Erythroblast (primary cell): ENCODE measurements around the gene CLPTM1.
"Not testable (repeated sequence)": the region's sequence is repeated elsewhere in the genome, so short reads cannot be mapped to it uniquely, and the experiment has no call there.

ENCODE experiments used
- DNase-seq, 2 experiments: peaks; one replicate each; lab custom pipeline; 2025; lab: John Stamatoyannopoulos, UW
- GATA1 ChIP-seq: IDR thresholded peaks from 2 replicates; pipeline ENCODE4 v1.6.1; 2011; ENCODE audit warnings: low read depth, mild to moderate bottlenecking, control low read depth, low read length, moderate library complexity
- POLR2A ChIP-seq: IDR thresholded peaks from 2 replicates; pipeline ENCODE4 v1.6.1; 2011; ENCODE audit warnings: mild to moderate bottlenecking, low read length

The CLPTM1 gene

DNA sequence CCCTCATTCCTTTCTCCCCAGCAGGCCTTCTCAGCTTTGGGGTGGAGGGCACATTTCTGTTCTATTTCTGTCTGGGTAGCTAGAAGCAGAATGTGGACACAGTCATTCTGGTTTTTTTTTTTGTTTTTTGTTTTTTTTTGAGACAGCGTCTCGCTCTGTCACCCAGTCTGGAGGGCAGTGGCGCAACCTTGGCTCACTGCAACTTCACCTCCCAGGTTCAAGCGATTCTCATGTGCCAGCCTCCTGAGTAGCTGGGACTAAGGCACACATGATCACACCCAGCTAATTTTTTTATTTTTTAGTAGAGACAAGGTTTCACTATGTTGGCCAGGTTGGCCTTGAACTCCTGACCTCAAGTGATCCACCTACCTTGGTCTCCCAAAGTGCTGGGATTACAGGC is 20.3 kb downstream of the CLPTM1 start:
- no peak for DNase-seq
- TF ChIP-seq GATA1 (no peak), POLR2A (no peak)

DNA sequence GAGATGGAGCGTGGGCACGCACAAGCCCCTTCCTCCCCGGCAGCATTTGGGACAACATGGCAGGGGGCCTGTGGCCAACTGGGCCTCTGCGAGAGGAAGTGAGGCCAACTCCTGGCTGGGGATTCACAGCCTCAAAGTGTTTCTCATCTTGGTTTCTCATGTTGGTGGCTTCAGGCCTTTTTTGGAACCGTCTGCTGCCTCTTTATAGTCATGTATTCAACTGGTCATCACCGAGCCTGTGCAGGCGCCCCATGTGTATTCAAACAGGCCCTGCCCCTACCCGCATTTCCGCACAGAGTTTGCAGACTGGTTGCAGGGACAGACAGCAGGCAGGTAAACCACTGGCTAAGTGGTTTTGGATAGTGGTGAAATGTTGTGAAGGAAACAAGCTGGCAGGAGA is 28.8 kb downstream of the CLPTM1 start:
- no peak for TF ChIP-seq GATA1
- TF ChIP-seq POLR2A: no peak
- DNase-seq: no peak

DNA sequence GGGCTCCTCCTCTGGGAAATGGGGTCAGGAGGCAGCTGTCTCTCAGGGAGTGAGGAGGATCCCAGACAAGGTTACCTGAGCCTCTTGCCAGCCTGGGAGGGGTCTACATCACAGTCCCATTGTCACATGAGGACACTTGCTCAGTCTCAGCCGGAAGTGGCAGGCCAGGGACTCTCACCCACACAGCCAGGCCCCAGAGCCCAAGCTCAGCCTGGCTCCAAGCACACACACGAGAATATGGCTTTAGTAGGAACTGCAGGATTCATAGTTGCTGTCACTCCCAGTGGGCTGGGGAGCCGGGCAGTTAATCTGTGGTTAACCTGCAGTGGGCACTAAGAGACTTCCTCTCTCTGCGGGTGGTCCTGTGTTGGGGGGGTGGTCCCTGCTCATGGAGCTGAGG is 30.3 kb downstream of the CLPTM1 start:
- DNase-seq: no peak
- no peak for TF ChIP-seq POLR2A
- TF ChIP-seq GATA1: no peak

DNA sequence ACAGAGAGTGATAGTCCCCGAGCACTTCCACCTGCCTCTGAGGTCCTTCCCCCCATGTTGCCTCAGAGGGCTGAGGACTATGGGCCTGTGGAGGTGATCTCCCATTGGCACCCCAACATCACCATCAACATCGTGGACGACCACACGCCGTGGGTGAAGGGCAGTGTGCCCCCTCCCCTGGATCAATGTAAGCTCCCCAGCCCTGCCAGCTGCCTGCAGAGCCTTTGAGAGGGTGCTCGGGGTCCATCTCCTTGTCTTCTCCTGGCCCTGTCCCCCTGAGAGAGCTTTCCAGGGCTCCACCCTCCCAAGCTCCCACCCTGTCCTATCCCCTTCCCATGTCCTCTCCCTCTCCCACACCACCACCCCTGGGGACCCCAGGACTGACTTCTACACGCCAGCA is 31.2 kb downstream of the CLPTM1 start:
- DNase-seq: no peak
- TF ChIP-seq POLR2A (no peak), GATA1 (no peak)

DNA sequence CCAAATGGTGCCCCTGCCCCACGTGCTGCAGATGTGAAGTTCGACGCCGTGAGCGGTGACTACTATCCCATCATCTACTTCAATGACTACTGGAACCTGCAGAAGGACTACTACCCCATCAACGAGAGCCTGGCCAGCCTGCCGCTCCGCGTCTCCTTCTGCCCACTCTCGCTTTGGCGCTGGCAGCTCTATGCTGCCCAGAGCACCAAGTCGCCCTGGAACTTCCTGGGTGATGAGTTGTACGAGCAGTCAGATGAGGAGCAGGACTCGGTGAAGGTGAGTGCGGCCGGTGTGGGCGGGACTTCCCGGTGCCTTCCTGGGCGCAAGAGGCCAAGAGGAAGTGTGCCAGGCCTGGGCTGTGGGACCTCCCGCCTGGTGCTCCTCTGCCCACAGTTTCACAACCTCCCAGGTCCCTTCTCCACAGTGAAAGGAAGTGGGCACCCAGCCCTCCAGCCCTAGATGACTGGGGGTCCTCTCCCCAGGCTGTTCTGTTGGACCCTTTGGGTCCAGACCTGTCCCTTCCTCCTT is 32.0 kb downstream of the CLPTM1 start:
- TF ChIP-seq GATA1: no peak
- no peak for TF ChIP-seq POLR2A
- no peak for DNase-seq

DNA sequence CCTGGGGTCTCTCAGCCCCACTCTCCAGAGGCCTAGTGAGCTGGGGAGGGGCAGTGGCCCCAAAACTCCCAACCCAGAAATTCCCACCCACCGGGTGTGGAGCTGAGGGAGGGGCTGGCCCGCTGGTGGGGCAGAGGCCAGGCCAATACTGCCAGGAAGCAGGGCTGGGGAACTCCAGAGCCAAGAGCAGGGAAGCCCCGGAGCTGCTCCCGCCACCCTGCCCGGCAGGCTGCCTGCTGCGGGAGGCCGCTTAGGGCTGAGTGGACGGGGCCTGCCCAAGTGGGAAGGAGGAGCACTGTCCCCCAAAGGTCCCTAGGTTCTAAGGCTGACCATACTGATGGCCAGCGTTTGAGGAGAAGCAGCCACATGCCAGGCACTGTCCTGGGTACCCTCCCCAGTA is 33.1 kb downstream of the CLPTM1 start:
- TF ChIP-seq GATA1 (no peak), POLR2A (no peak)
- no peak for DNase-seq

DNA sequence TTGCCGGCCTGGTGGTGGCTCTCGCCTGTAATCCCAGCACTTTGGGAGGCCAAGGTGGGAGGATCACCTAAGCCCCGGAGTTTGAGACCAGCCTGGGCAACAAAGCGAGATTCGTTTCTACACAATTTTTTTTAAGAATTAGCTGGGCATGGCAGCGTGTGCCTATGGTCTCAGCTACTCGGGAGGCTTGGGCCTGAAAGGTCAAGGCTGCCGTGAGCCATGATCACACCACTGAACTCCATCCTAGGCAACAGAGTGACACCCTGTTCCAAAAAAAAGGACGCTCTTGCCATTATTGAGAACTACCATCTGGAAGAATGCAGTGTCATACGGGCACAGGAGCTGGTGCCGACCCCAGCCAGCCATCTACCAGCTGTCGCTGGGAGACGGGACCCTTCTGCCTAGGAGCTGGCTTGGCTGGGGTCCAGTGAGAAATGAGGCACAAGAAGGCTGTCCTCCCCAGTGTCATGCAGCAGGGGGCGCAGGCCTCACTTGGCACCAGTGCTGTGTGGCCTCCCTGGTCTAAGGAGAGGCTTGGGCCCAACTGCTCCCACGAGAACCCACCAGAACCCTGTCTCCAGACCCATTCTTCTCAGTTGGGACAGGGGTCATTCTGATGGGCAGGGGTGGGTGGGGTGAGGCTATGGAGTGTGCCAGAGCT is 33.8 kb downstream of the CLPTM1 start:
- TF ChIP-seq GATA1 (no peak), POLR2A (no peak)
- DNase-seq: peak; percentile 76 to 84

DNA sequence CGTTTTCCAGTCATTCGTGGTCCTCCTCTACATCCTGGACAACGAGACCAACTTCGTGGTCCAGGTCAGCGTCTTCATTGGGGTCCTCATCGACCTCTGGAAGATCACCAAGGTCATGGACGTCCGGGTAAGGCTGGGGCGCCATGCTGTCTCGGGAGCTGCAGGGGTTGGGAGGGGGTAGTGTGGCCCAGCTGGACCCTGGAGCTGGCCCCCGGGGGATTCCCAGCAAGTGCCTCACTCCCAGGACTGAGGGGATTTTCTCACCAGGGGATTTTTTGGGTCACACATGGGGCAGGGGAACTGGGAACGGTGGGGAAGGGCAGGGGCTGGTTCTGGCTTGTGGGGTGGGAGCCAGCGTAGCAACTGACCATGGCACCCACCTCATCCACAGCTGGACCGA is 35.3 kb downstream of the CLPTM1 start:
- no peak for TF ChIP-seq POLR2A
- no peak for DNase-seq

DNA sequence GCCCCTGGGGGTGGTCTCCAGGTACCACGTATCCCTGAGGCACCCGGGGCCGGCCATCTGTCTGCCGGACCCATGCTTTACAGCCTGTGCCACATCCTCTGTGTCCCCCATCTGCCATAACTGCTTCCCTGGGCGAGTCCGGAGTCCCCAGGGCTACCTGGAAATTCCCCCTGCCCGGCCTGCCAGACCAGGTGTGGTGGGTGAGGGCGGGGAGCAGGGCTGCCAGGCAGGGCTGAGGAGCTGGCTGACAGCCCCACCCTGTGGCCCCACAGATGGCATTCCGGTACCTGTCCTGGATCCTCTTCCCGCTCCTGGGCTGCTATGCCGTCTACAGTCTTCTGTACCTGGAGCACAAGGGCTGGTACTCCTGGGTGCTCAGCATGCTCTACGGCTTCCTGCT is 35.8 kb downstream of the CLPTM1 start:
- DNase-seq: no peak
- no peak for TF ChIP-seq POLR2A
- no peak for TF ChIP-seq GATA1

DNA sequence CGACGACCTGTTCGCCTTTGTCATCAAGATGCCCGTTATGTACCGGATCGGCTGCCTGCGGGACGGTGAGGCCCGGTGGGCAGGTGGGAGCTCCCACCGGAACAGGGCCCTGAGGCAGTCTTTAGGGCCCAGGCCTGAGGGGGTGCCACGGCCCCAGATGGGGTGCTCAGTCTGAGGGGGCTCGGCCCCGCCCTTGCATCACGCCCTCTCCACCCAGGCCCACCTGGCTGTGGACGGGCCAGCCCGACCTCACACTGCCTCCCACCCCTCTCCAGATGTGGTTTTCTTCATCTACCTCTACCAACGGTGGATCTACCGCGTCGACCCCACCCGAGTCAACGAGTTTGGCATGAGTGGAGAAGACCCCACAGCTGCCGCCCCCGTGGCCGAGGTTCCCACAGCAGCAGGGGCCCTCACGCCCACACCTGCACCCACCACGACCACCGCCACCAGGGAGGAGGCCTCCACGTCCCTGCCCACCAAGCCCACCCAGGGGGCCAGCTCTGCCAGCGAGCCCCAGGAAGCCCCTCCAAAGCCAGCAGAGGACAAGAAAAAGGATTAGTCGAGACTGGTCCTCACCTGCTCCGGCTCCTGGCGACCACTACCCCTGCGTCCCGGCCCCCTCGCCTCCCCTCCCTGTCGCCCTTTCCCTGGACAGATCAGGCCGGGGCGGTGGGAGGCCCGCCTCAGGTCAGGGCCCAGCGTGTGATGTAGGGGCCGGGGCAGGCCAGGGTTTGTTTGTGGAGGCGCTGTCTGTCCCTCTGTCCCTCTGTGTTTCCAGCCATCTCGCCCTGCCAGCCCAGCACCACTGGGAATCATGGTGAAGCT is 37.4 kb downstream of the CLPTM1 start:
- DNase-seq: no peak
- TF ChIP-seq GATA1: no peak
- no peak for TF ChIP-seq POLR2A

DNA sequence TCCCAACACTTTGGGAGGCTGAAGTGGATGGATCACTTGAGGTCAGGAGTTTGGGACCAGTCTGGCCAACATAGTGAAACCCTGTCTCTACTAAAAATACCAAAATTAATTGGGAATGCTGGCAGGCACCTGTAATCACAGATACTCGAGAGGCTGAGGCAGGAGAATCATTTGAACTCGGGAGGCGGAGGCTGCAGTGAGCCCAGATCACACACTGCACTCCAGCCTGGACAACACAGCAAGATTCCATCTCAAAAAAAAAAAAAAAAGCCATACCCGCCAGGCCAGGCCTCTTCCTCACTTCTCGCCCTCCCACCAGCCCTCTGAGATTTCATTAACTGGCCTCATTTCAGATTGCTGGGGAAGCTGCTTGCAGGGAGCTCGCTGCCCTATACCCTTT is 38.3 kb downstream of the CLPTM1 start:
- TF ChIP-seq POLR2A (no peak), GATA1 (no peak)
- no peak for DNase-seq

DNA sequence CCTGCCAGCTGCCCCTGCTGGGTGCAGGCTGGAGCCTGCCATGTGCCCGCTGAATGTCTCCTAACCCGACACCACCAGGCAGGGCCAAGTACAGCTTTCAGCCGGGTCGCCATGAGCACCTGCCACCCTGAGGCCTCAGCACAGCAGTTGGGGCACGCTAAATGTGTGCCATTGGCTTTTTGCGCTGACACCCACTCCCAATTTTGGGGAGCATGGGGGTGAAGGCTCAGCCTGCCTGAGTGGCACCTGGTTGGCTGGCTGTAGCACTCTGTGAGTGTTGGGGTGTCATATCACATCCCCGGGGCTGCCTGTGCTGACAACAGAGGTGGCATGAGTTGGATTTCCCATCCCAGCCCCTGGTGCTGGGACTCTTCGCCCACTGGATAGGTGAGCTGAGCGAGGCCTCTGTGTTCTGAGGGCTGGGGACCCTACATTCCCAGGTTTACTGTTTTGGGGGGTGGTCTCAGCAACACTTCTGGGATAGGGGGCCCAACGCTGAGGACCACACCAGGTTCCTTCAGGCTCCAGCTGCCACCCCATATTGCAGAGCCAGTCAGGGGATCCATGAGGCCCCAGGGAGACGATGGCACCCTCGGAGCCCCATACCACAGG is 38.9 kb downstream of the CLPTM1 start:
- no peak for TF ChIP-seq GATA1
- TF ChIP-seq POLR2A: no peak
- DNase-seq: no peak

DNA sequence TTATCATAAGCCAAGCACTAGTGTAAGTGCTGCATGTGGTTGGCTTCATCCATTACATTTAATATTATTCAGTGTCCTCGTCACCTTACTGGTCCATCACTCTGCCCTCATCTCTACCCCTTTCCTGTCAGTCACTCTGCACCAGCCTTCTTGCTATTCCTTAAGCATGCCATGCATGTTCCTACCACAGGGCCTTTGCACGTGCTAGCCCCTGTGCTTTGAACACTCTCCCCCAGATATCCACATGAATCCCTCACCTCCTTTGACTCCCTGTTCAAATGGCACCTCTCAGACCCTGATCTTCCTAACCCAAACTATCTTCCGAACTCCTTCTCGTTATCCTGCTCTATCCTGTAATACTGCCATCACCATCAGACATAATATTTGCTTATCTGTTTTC is 42.8 kb downstream of the CLPTM1 start:
- TF ChIP-seq POLR2A (no peak), GATA1 (no peak)
- no peak for DNase-seq

DNA sequence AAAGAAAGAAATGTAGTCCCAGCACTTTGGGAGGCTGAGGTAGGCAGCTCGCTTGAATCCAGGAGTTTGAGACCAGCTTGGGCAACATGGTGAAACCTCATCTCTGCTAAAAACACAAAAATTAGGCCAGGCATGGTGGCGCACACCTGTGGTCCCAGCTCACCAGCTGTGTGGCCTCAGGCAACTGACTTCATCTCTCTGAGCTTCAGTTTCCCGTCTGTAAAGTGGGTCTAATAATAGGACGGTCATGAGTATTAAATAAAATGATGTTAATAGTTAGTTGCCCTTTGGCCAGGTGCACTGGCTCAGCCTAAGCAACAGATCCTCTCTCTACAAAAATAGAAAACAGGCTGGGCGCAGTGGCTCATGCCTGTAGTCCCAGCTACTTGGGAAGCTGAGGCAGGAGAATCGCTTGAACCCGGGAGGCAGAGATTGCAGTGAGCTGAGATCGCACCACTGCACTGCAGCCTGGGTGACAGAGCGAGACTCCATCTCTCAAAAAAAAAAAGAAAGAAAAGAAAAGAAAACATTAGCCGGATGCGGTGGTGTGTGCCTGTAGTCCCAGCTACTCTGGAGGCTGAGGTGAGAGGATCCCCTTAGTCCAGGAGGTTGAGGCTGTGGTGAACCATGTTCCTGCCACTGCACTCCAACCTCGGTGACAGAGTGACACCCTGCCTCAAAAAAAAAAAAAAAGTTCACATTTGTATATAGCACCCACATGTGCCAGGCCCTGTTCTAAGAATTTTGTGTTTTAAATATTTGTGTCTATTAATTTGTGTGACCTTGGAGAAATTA is 44.1 kb downstream of the CLPTM1 start:
- not testable (repeated sequence) for DNase-seq

DNA sequence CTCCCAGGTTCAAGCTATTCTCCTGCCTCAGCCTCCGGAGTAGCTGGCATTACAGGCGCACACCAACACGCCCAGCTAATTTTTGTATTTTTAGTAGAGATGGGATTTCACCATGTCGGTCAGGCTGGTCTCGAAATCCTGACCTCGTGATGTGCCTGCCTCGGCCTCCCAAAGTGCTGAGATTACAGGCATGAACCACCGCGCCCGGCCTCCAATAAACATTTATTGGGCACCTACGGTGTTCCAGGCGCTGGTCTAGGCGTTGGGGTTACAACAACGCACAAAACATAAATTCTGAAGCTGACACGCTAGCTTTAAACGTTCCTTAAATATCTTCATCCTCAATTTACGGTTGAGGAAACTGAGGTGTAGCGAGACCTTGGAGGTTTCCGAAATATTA is 45.5 kb downstream of the CLPTM1 start:
- not testable (repeated sequence) for DNase-seq
